Endothelial cell of umbilical vein (primary cell): ENCODE measurements around the gene ATG7.

Experiments
- EZH2 ChIP-seq: IDR thresholded peaks from 2 replicates; pipeline ENCODE4 v1.6.1; 2012; ENCODE audit warnings: borderline replicate concordance, low read depth, mild to moderate bottlenecking, moderate library complexity, low read length, inconsistent platforms; ENCODE audit not compliant: severe bottlenecking
- FOS ChIP-seq: IDR thresholded peaks from 2 replicates; pipeline ENCODE4 v1.6.1; 2011; ENCODE audit warnings: mild to moderate bottlenecking, low read length, moderate library complexity, borderline replicate concordance; ENCODE audit not compliant: insufficient read depth
- GATA2 ChIP-seq: IDR thresholded peaks from 2 replicates; pipeline ENCODE4 v1.7.0; 2011; ENCODE audit warnings: low read depth, mild to moderate bottlenecking, moderate library complexity, mixed read lengths, low read length; ENCODE audit not compliant: insufficient read length, insufficient read depth
- JUN ChIP-seq: IDR thresholded peaks from 2 replicates; pipeline ENCODE4 v1.6.1; 2011; ENCODE audit warnings: borderline replicate concordance, low read depth; ENCODE audit not compliant: insufficient read length, insufficient read depth
- MYC ChIP-seq: IDR thresholded peaks from one replicate; pipeline ENCODE4 v1.6.1; 2011; ENCODE audit warnings: mild to moderate bottlenecking, low read depth, low read length
- POLR2A ChIP-seq: IDR thresholded peaks from 2 replicates; pipeline ENCODE4 v1.6.1; 2012; ENCODE audit warnings: low read depth, mild to moderate bottlenecking, control low read depth, low read length
- POLR2AphosphoS5 ChIP-seq: IDR thresholded peaks from 2 replicates; pipeline ENCODE4 v1.6.1; 2012; ENCODE audit warnings: low read depth, mild to moderate bottlenecking, control low read depth, low read length, moderate library complexity; ENCODE audit not compliant: insufficient read depth
- TF ChIP-seq, protein P1 (sequence below), 2 donors: IDR thresholded peaks; 1 replicate in 1 of 2; 2 replicates in 1 of 2; pipeline ENCODE4 v1.5.1; 2011; ENCODE audit warnings: low read length in 2 of 2, mild to moderate bottlenecking in 2 of 2, moderate library complexity in 2 of 2, control low read depth in 1 of 2, inconsistent platforms in 1 of 2, low read depth in 1 of 2; ENCODE audit not compliant: insufficient read depth in 1 of 2; ENCODE audit errors: extremely low read depth in 1 of 2
- TF ChIP-seq, protein P2 (sequence below): IDR thresholded peaks from 2 replicates; pipeline ENCODE4 v1.6.1; 2011; ENCODE audit not compliant: insufficient read depth, insufficient read length

DNA sequence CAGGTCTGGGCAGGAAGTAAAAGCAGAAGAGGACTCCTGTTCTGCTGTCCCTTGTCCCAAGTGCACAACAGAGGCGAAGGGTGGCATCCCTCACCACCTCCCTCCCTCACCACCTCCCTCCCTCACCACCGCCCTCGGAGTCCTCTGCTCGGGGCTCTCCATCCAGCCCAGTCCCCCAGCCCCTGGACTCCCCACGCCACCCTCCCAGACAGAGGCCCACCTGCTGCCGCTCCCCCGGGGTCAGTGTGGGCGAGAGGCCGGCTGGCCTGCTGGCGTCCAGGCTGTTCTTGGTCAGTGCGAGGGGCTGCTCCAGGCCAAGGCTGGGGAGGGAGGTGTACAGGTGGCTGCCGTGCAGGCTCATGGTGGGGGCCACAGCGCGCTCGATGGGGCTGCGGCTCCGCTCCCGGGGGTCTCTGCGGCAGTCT is 292.4 kb downstream of the ATG7 start:
- TF ChIP-seq, protein P1, sequence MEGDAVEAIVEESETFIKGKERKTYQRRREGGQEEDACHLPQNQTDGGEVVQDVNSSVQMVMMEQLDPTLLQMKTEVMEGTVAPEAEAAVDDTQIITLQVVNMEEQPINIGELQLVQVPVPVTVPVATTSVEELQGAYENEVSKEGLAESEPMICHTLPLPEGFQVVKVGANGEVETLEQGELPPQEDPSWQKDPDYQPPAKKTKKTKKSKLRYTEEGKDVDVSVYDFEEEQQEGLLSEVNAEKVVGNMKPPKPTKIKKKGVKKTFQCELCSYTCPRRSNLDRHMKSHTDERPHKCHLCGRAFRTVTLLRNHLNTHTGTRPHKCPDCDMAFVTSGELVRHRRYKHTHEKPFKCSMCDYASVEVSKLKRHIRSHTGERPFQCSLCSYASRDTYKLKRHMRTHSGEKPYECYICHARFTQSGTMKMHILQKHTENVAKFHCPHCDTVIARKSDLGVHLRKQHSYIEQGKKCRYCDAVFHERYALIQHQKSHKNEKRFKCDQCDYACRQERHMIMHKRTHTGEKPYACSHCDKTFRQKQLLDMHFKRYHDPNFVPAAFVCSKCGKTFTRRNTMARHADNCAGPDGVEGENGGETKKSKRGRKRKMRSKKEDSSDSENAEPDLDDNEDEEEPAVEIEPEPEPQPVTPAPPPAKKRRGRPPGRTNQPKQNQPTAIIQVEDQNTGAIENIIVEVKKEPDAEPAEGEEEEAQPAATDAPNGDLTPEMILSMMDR (IDR thresholded peaks at IDR 0.05; ENCODE audit: extremely low read depth in 1 of 2, insufficient read depth in 1 of 2, low read depth in 1 of 2, low read length in 2 of 2): no peak
- TF ChIP-seq POLR2A (no peak), JUN (no peak), MYC (no peak), EZH2 (no peak), POLR2AphosphoS5 (no peak), FOS (no peak), GATA2 (no peak)
- TF ChIP-seq, protein P2, sequence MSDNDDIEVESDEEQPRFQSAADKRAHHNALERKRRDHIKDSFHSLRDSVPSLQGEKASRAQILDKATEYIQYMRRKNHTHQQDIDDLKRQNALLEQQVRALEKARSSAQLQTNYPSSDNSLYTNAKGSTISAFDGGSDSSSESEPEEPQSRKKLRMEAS: no peak
